Measurements from ENCODE around the gene RBFOX1. TPM values are rescaled to one million over a fixed set of nuclear protein-coding genes. Genes with fewer than 3 reads are reported as not detected.

The RBFOX1 gene
- total RNA-seq, 1 donor from 2014 or later = not detected

- H3K4me1 Mint-ChIP-seq (ENCODE audit: low read depth) = no peaks in the 10 kb centered on the region
- TF ChIP-seq CTCF (IDR thresholded peaks at IDR 0.05) = no peak
- H3K4me3 Mint-ChIP-seq (ENCODE audit: unreplicated experiment) = no peak overlapping the region
- H3K27me3 Mint-ChIP-seq (ENCODE audit: low read depth) = no peaks in the 10 kb centered on the region
- H3K9me3 Mint-ChIP-seq (ENCODE audit: low read depth) = peaks cover 49% of the 10 kb centered on the region
- no peaks in the 10 kb centered on the region for H3K36me3 Mint-ChIP-seq (ENCODE audit: low read depth)
- no peak overlapping the region for H3K27ac Mint-ChIP-seq (ENCODE audit: unreplicated experiment)
- no peak for DNase-seq (ENCODE audit: low spot score)
These were observed 410.0 kb downstream of the RBFOX1 start for GRCh38 chr16:7742626-7743025.

GRCh38 chr16:7744546-7745264 lies 412.1 kb downstream of the RBFOX1 start:
- Mint-ChIP-seq H3K4me3 (ENCODE audit: unreplicated experiment) (no peak overlapping the region), H3K27ac (ENCODE audit: unreplicated experiment) (no peak overlapping the region), H3K36me3 (ENCODE audit: low read depth) (no peaks in the 10 kb centered on the region), H3K4me1 (ENCODE audit: low read depth) (no peaks in the 10 kb centered on the region), H3K27me3 (ENCODE audit: low read depth) (no peaks in the 10 kb centered on the region), H3K9me3 (ENCODE audit: low read depth) (peaks cover 36% of the 10 kb centered on the region)
- DNase-seq (ENCODE audit: low spot score) = no peak
- TF ChIP-seq CTCF (IDR thresholded peaks at IDR 0.05) = no peak

- no peak overlapping the region for H3K4me3 Mint-ChIP-seq (ENCODE audit: unreplicated experiment)
- no peaks in the 10 kb centered on the region for H3K4me1 Mint-ChIP-seq (ENCODE audit: low read depth)
- H3K36me3 Mint-ChIP-seq (ENCODE audit: low read depth) = no peaks in the 10 kb centered on the region
- TF ChIP-seq CTCF (IDR thresholded peaks at IDR 0.05) = no peak
- H3K27ac Mint-ChIP-seq (ENCODE audit: unreplicated experiment) = no peak overlapping the region
- H3K27me3 Mint-ChIP-seq (ENCODE audit: low read depth) = no peaks in the 10 kb centered on the region
- H3K9me3 Mint-ChIP-seq (ENCODE audit: low read depth) = peaks cover 35% of the 10 kb centered on the region
- no peak for DNase-seq (ENCODE audit: low spot score)
These were observed 412.6 kb downstream of the RBFOX1 start for GRCh38 chr16:7745276-7745675.

GRCh38 chr16:7746941-7747340 lies 414.3 kb downstream of the RBFOX1 start:
- Mint-ChIP-seq H3K4me3 (ENCODE audit: unreplicated experiment) (no peak overlapping the region), H3K9me3 (ENCODE audit: low read depth) (peaks cover 23% of the 10 kb centered on the region), H3K4me1 (ENCODE audit: low read depth) (no peaks in the 10 kb centered on the region), H3K27ac (ENCODE audit: unreplicated experiment) (no peak overlapping the region), H3K36me3 (ENCODE audit: low read depth) (no peaks in the 10 kb centered on the region), H3K27me3 (ENCODE audit: low read depth) (no peaks in the 10 kb centered on the region)
- no peak for DNase-seq (ENCODE audit: low spot score)
- TF ChIP-seq CTCF (IDR thresholded peaks at IDR 0.05) = no peak

- Mint-ChIP-seq H3K4me1 (ENCODE audit: low read depth) (no peaks in the 10 kb centered on the region), H3K9me3 (ENCODE audit: low read depth) (peaks cover 22% of the 10 kb centered on the region), H3K4me3 (ENCODE audit: unreplicated experiment) (no peak overlapping the region), H3K36me3 (ENCODE audit: low read depth) (no peaks in the 10 kb centered on the region), H3K27me3 (ENCODE audit: low read depth) (no peaks in the 10 kb centered on the region), H3K27ac (ENCODE audit: unreplicated experiment) (no peak overlapping the region)
- no peak for TF ChIP-seq CTCF (IDR thresholded peaks at IDR 0.05)
- DNase-seq (ENCODE audit: low spot score) = no peak
These were observed 415.9 kb downstream of the RBFOX1 start for GRCh38 chr16:7748522-7748921.

Measured in chondrocyte (in vitro differentiated cells).